Breast epithelium (tissue), 3 donors: ENCODE results near the gene XKR8.

Experiments
- POLR2A ChIP-seq: fragments of 450-650 bp; IDR thresholded peaks from one replicate; pipeline ENCODE4 v1.6.1; 2016; ENCODE audit warnings: antibody characterized with exemption, mild to moderate bottlenecking, moderate library complexity
- POLR2AphosphoS5 ChIP-seq, 3 donors: sonication (generic); formaldehyde crosslinking; IDR thresholded peaks; one replicate each; pipeline ENCODE4 v1.6.1; 2017; ENCODE audit warnings: antibody characterized with exemption in 3 of 3
- TF ChIP-seq, protein P1 (sequence below), 3 donors: fragments of 450-650 bp; IDR thresholded peaks; one replicate each; pipeline ENCODE4 v1.5.1; 2016 to 2017; ENCODE audit warnings: antibody characterized with exemption in 3 of 3, mild to moderate bottlenecking in 3 of 3, moderate library complexity in 3 of 3

DNA sequence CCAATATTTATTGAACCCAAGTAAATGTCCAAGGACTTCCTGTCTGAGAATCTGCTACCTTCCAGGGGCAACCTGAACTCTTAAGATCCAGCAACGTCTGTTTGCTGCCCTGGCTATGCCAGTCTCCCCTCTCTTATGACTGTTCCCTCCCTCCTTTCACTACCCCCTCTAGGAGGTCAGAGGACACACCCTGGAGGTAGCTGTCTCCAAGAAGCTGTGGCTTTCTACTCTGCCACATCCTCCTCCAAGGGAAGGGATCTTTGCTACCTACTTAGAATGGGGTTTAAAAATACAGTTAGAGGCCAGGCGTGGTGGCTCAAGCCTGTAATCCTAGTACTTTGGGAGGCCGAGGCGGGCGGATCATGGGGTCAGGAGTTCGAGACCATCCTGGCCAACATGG, 28.6 kb upstream of the XKR8 start:
- TF ChIP-seq POLR2AphosphoS5 (IDR thresholded peaks at IDR 0.05) (no peak), POLR2A (no peak)
- TF ChIP-seq, protein P1, sequence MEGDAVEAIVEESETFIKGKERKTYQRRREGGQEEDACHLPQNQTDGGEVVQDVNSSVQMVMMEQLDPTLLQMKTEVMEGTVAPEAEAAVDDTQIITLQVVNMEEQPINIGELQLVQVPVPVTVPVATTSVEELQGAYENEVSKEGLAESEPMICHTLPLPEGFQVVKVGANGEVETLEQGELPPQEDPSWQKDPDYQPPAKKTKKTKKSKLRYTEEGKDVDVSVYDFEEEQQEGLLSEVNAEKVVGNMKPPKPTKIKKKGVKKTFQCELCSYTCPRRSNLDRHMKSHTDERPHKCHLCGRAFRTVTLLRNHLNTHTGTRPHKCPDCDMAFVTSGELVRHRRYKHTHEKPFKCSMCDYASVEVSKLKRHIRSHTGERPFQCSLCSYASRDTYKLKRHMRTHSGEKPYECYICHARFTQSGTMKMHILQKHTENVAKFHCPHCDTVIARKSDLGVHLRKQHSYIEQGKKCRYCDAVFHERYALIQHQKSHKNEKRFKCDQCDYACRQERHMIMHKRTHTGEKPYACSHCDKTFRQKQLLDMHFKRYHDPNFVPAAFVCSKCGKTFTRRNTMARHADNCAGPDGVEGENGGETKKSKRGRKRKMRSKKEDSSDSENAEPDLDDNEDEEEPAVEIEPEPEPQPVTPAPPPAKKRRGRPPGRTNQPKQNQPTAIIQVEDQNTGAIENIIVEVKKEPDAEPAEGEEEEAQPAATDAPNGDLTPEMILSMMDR (IDR thresholded peaks at IDR 0.05): no peak
